H1 (cell line): Measurements from ENCODE around the gene UQCRFS1. TPM values are rescaled to one million over a fixed set of nuclear protein-coding genes. Genes with fewer than 3 reads are reported as not detected.

Source experiments
- BRCA1 ChIP-seq: IDR thresholded peaks from 2 replicates; pipeline ENCODE4 v1.6.1; 2012; ENCODE audit warnings: low read depth, low read length, improper control_type of control experiment
- EP300 ChIP-seq, 2 experiments: IDR thresholded peaks; 1 replicate in 1 of 2; 2 replicates in 1 of 2; pipeline ENCODE4 v1.6.1; 2011 to 2012; ENCODE audit warnings: low read depth in 2 of 2, low read length in 2 of 2, mild to moderate bottlenecking in 2 of 2, borderline replicate concordance in 1 of 2, inconsistent platforms in 1 of 2, moderate library complexity in 1 of 2
- polyA plus RNA-seq, 7 experiments: library from polyadenylated mRNA; depleted of rRNA in 3 of 7; stranded (reverse) in 5 of 7; unstranded in 2 of 7; fragments of >200 nt in 5 of 7; fragments of 200-250 nt in 2 of 7; gene quantifications; 1 replicate in 5 of 7; 2 replicates in 1 of 7; 4 replicates in 1 of 7; pipeline versions ENCODE4 v1.2.1 to v1.2.3, GENCODE V29; 2011 to 2013; ENCODE audit warnings: missing spikeins in 2 of 7, mixed read lengths in 2 of 7
- total RNA-seq: library from RNA; stranded (reverse); fragmentation: NEBNext Ultra II Directional; extraction: Animal tissue kit (Norgen Biotek cat#: 25700); gene quantifications from 2 replicates; pipeline ENCODE4 v1.2.1, GENCODE V29; 2021

The UQCRFS1 gene
- total and polyA plus RNA-seq, 2 of the 8 experiments (the other 6 are each of a cell fraction or from before 2014, with no cell fraction given) = 52.4 to 59.1 TPM

GRCh38 chr19:29248332-29248844 is 35.4 kb upstream of the UQCRFS1 start (continued):
- TF ChIP-seq EP300 (IDR thresholded peaks at IDR 0.05; ENCODE audit: borderline replicate concordance in 1 of 2, low read depth in 2 of 2, low read length in 2 of 2) (no peak), BRCA1 (no peak)
